ENCODE results near the gene KIF23.

KIF23 gene

DNA sequence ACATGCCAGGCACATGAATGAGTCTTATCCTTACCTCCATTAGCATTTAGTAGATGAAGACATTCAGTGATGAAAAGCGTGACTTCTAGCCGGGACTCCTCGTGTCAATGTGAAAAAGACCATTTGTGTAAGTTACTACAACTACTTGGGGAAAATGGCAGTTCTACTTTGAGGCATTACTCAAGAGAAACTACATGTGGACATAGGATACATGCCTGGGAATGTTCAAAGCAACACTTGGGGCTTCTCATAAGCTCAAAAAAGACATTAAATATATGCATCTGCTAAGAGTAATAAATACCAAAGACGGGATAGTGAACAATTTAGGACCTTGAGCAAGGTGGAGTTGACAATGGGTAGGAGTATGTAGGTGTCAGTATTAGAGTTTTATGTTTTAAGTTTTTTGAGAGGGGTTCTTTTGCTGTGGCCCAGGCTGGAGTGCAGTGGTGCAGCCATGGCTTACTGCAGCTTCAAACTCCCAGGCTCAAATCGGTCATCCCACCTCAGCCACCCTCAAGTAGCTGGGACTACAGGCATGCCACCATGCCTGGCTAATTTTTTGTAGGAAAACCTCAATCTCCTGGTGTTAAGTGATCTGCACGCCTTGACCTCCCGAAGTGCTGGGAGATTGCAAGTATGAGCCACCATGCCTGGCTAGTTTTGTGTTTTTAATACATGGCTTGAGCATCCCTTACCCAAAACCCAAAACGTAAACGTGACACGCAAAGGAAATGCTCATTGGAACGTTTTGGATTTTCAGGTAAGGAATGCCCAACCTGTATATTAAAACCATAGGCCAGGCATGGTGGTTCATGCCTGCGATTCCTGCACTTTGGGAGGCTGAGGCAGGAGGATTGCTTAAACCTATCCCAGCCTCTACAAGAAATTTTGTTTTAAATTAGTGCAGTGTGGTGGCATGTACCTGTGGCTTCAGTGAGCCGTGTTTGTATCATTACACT lies 42.3 kb downstream of the KIF23 start:
- H3K4me3 ChIP-seq (ENCODE audit: severe bottlenecking) = no peak overlapping the region
- H3K27ac ChIP-seq (ENCODE audit: poor library complexity, severe bottlenecking) = peak overlapping the region; percentile 1
- DNase-seq (ENCODE audit: low spot score) = no peak

GRCh38 chr15:69457304-69458280 lies 43.4 kb downstream of the KIF23 start:
- no peaks in the 10 kb centered on the region for H3K9me3 ChIP-seq (ENCODE audit: severe bottlenecking)
- no peaks in the 10 kb centered on the region for H3K27me3 ChIP-seq (ENCODE audit: insufficient read depth, poor library complexity, severe bottlenecking)
- H3K4me1 ChIP-seq (ENCODE audit: insufficient read depth, poor library complexity, severe bottlenecking) = peaks cover 12% of the 10 kb centered on the region
- H3K27ac ChIP-seq (ENCODE audit: poor library complexity, severe bottlenecking) = peak overlapping the region; percentile 1
- H3K36me3 ChIP-seq (ENCODE audit: low read depth) = peaks cover 53% of the 10 kb centered on the region
- DNase-seq (ENCODE audit: low spot score) (no peak), ATAC-seq (ENCODE audit: low read depth) (peak; percentile 1; the same call in 1 of the 3 replicates)
- no peak for TF ChIP-seq CTCF (IDR thresholded peaks at IDR 0.05; ENCODE audit: poor library complexity, severe bottlenecking)
- H3K4me3 ChIP-seq (ENCODE audit: severe bottlenecking) = no peak overlapping the region

More for the DNA sequence above, 42.3 kb downstream of the KIF23 start:
- TF ChIP-seq CTCF (IDR thresholded peaks at IDR 0.05; ENCODE audit: poor library complexity, severe bottlenecking) = no peak
- Histone ChIP-seq H3K4me1 (ENCODE audit: insufficient read depth, poor library complexity, severe bottlenecking) (peaks cover 12% of the 10 kb centered on the region), H3K9me3 (ENCODE audit: severe bottlenecking) (no peaks in the 10 kb centered on the region), H3K36me3 (ENCODE audit: low read depth) (peaks cover 53% of the 10 kb centered on the region), H3K27me3 (ENCODE audit: insufficient read depth, poor library complexity, severe bottlenecking) (no peaks in the 10 kb centered on the region)
- no peak for ATAC-seq (ENCODE audit: low read depth)

DNA sequence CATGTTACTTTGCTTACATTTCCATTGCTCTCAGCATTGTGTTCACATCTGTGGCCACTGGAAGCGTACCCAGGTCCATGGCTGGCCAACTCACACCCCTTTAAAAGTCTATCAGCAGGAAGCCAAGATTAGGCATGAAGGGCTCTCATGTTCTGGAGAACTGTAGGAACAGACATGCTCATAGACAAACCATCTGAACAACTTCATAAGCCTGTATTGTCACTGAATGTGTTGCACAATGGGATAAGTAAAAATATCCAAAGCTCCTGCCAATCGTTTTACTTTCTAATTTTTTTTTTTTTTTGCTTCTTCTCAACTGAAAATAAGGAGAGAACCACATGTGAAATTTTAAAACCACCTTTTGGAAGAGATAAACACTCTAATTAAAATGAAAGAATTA lies 44.9 kb downstream of the KIF23 start:
- Histone ChIP-seq H3K27ac (ENCODE audit: poor library complexity, severe bottlenecking) (no peak overlapping the region), H3K9me3 (ENCODE audit: severe bottlenecking) (no peaks in the 10 kb centered on the region), H3K4me1 (ENCODE audit: insufficient read depth, poor library complexity, severe bottlenecking) (peaks cover 18% of the 10 kb centered on the region)

GRCh38 chr15:69460481-69460880 lies 46.3 kb downstream of the KIF23 start:
- Histone ChIP-seq H3K4me3 (ENCODE audit: severe bottlenecking) (no peak overlapping the region), H3K9me3 (ENCODE audit: severe bottlenecking) (no peaks in the 10 kb centered on the region), H3K36me3 (ENCODE audit: low read depth) (peaks cover 26% of the 10 kb centered on the region), H3K27me3 (ENCODE audit: insufficient read depth, poor library complexity, severe bottlenecking) (no peaks in the 10 kb centered on the region), H3K27ac (ENCODE audit: poor library complexity, severe bottlenecking) (no peak overlapping the region), H3K4me1 (ENCODE audit: insufficient read depth, poor library complexity, severe bottlenecking) (peaks cover 11% of the 10 kb centered on the region)
- no peak for TF ChIP-seq CTCF (IDR thresholded peaks at IDR 0.05; ENCODE audit: poor library complexity, severe bottlenecking)
- ATAC-seq (ENCODE audit: low read depth) (no peak), DNase-seq (ENCODE audit: low spot score) (no peak)

More for the DNA sequence above, 44.9 kb downstream of the KIF23 start:
- Histone ChIP-seq H3K4me3 (ENCODE audit: severe bottlenecking) (no peak overlapping the region), H3K27me3 (ENCODE audit: insufficient read depth, poor library complexity, severe bottlenecking) (no peaks in the 10 kb centered on the region), H3K36me3 (ENCODE audit: low read depth) (peaks cover 40% of the 10 kb centered on the region)
- no peak for TF ChIP-seq CTCF (IDR thresholded peaks at IDR 0.05; ENCODE audit: poor library complexity, severe bottlenecking)
- DNase-seq (ENCODE audit: low spot score) (no peak), ATAC-seq (ENCODE audit: low read depth) (no peak)

Data from RWPE2 (cell line).